ENCODE data around the gene MEAF6. TPM values are rescaled to one million over a fixed set of nuclear protein-coding genes. Genes with fewer than 3 reads are reported as not detected.
A peak's percentile ranks its signal among the peaks of the same experiment; 100 is the strongest.

MEAF6 gene
- total and polyA plus RNA-seq, 9 donors: 38.7 to 108 (median 64.1) TPM

GRCh38 chr1:37477198-37477931 is 37.2 kb downstream of the MEAF6 start:
- TF ChIP-seq POLR2A (IDR thresholded peaks at IDR 0.05): no peak
- no peak for TF ChIP-seq CTCF (IDR thresholded peaks at IDR 0.05)
- no peak for TF ChIP-seq EP300 (IDR thresholded peaks at IDR 0.05)
- no peaks in the 10 kb centered on the region for H3K9me3 ChIP-seq
- peaks cover 38% of the 10 kb centered on the region for H3K4me1 ChIP-seq (ENCODE audit: insufficient read depth)
- peak overlapping the region; percentile 47 for H3K4me3 ChIP-seq
- no peaks in the 10 kb centered on the region for H3K27me3 ChIP-seq
- intact Hi-C loops (cut with DNase I): no loop called here
- peak overlapping the region; percentile 77 to 92 for H3K27ac ChIP-seq
- peak in 4 of 5 donors; percentile 32 to 52 (median 44) for DNase-seq
- H3K36me3 ChIP-seq: no peaks in the 10 kb centered on the region
- WGBS, 3 donors: 28 to 34% (median 32%) methylated on average over 10 of the region's 10 CpGs

- peak overlapping the region; percentile 77 to 92 for H3K27ac ChIP-seq
- WGBS, 3 donors: 2 to 4% (median 3%) methylated on average over 4 to 5 of the region's 5 CpGs
- H3K27me3 ChIP-seq: no peaks in the 10 kb centered on the region
- TF ChIP-seq EP300 (IDR thresholded peaks at IDR 0.05) (no peak), POLR2A (IDR thresholded peaks at IDR 0.05) (no peak)
- peaks cover 40% of the 10 kb centered on the region for H3K4me1 ChIP-seq (ENCODE audit: insufficient read depth)
- H3K36me3 ChIP-seq: no peaks in the 10 kb centered on the region
- no peaks in the 10 kb centered on the region for H3K9me3 ChIP-seq
- H3K4me3 ChIP-seq: peak overlapping the region; percentile 47
- intact Hi-C loops (cut with DNase I): no loop called here
- peak; percentile 86 to 90 (median 86) for DNase-seq
These were observed 37.9 kb downstream of the MEAF6 start for GRCh38 chr1:37476460-37477197.

GRCh38 chr1:37476087-37476452 is 38.5 kb downstream of the MEAF6 start:
- Histone ChIP-seq H3K4me1 (ENCODE audit: insufficient read depth) (peaks cover 43% of the 10 kb centered on the region), H3K27ac (peak overlapping the region; percentile 77 to 92), H3K9me3 (no peaks in the 10 kb centered on the region), H3K4me3 (peak overlapping the region; percentile 47), H3K27me3 (no peaks in the 10 kb centered on the region), H3K36me3 (no peaks in the 10 kb centered on the region)
- intact Hi-C loops (cut with DNase I): no loop called here
- 52 to 71% (median 65%) methylated on average over 9 of the region's 9 CpGs for WGBS, 3 donors
- TF ChIP-seq CTCF (IDR thresholded peaks at IDR 0.05) (no peak), POLR2A (IDR thresholded peaks at IDR 0.05) (peak; percentile 5)
- DNase-seq: no peak

DNA sequence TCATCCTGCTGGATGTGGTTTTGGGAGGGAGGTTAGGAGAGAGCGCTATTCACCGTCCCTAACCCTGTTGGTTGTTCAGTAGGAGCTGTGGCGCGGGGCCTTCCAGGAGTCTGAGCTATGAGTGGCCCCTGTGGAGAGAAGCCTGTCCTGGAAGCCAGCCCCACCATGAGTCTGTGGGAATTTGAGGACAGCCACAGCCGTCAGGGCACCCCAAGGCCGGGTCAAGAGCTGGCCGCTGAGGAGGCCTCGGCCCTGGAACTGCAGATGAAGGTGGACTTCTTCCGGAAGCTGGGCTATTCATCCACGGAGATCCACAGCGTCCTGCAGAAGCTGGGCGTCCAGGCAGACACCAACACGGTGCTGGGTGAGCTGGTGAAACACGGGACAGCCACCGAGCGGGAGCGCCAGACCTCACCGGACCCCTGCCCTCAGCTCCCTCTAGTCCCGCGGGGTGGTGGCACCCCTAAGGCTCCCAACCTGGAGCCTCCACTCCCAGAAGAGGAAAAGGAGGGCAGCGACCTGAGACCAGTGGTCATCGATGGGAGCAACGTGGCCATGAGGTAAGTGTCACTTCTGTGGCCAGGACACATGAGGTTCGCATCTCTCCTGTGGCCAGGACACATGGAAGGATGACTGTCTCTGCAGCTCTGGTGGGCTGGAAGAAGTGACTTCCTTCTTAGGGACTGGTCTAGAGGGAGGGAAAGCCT is 39.0 kb downstream of the MEAF6 start:
- Histone ChIP-seq H3K27me3 (no peaks in the 10 kb centered on the region), H3K4me3 (peak overlapping the region; percentile 47), H3K9me3 (no peaks in the 10 kb centered on the region), H3K27ac (peak overlapping the region; percentile 77 to 92), H3K4me1 (ENCODE audit: insufficient read depth) (peaks cover 43% of the 10 kb centered on the region), H3K36me3 (no peaks in the 10 kb centered on the region)
- 77 to 90% (median 83%) methylated on average over 21 to 24 of the region's 24 CpGs for WGBS, 3 donors
- DNase-seq: peak in 4 of 5 donors; percentile 35 to 44 (median 41)
- intact Hi-C loops (cut with DNase I): no loop called here
- TF ChIP-seq CTCF (IDR thresholded peaks at IDR 0.05) (no peak), EP300 (IDR thresholded peaks at IDR 0.05) (no peak), POLR2A (IDR thresholded peaks at IDR 0.05) (no peak)
